SK-N-SH treated with all-trans-retinoic acid at 6 μM for 48 hours (cell line): ENCODE results near the gene KSR2.

Experiments
- CREB5 ChIP-seq: fragments of 250-450 bp; sonication (Bioruptor Pico); IDR thresholded peaks from 2 replicates; pipeline ENCODE4 v1.5.1; 2020; ENCODE audit warnings: low read depth, mild to moderate bottlenecking, moderate library complexity
- ZFP30 ChIP-seq: fragments of 450-650 bp; formaldehyde crosslinking; IDR thresholded peaks from 2 replicates; pipeline ENCODE4 v1.5.0; 2022; ENCODE audit warnings: mild to moderate bottlenecking, moderate library complexity

- TF ChIP-seq CREB5 (no peak), ZFP30 (CRISPR knock-in tag) (no peak)
Observed at GRCh38 chr12:118013283-118013682, 44.5 kb upstream of the KSR2 start.
